ENCODE data around the gene NDFIP2.
"Not testable (repeated sequence)": the region's sequence is repeated elsewhere in the genome, so short reads cannot be mapped to it uniquely, and the experiment has no call there.

Gene NDFIP2

GRCh38 chr13:79589603-79590393 is 108.8 kb downstream of the NDFIP2 start:
- no peak overlapping the region for H3K4me3 ChIP-seq (ENCODE audit: insufficient read depth, low read depth, low read length)
- H3K27ac ChIP-seq (ENCODE audit: insufficient read depth, low read depth, low read length, poor library complexity, severe bottlenecking): no peak overlapping the region
- no peaks in the 10 kb centered on the region for H3K27me3 ChIP-seq (ENCODE audit: control insufficient read depth, insufficient read depth, low read length, poor library complexity, severe bottlenecking)
- H3K36me3 ChIP-seq (ENCODE audit: control insufficient read depth, insufficient read depth, low read length): no peaks in the 10 kb centered on the region
- WGBS, 2 experiments: 93 to 94% methylated on average over 6 to 7 of the region's 7 CpGs
- no peaks in the 10 kb centered on the region for H3K9me3 ChIP-seq (ENCODE audit: control insufficient read depth, low read length)
- H3K4me1 ChIP-seq (ENCODE audit: control insufficient read depth, insufficient read depth, low read length): no peaks in the 10 kb centered on the region

GRCh38 chr13:79590394-79590676 is 109.4 kb downstream of the NDFIP2 start:
- no peaks in the 10 kb centered on the region for H3K27me3 ChIP-seq (ENCODE audit: control insufficient read depth, insufficient read depth, low read length, poor library complexity, severe bottlenecking)
- H3K4me3 ChIP-seq (ENCODE audit: insufficient read depth, low read depth, low read length): no peak overlapping the region
- no peak overlapping the region for H3K27ac ChIP-seq (ENCODE audit: insufficient read depth, low read depth, low read length, poor library complexity, severe bottlenecking)
- no peaks in the 10 kb centered on the region for H3K4me1 ChIP-seq (ENCODE audit: control insufficient read depth, insufficient read depth, low read length)
- H3K9me3 ChIP-seq (ENCODE audit: control insufficient read depth, low read length): no peaks in the 10 kb centered on the region
- no peaks in the 10 kb centered on the region for H3K36me3 ChIP-seq (ENCODE audit: control insufficient read depth, insufficient read depth, low read length)

GRCh38 chr13:79591493-79591892 is 110.5 kb downstream of the NDFIP2 start:
- H3K4me1 ChIP-seq (ENCODE audit: control insufficient read depth, insufficient read depth, low read length): no peaks in the 10 kb centered on the region
- no peaks in the 10 kb centered on the region for H3K9me3 ChIP-seq (ENCODE audit: control insufficient read depth, low read length)
- no peak overlapping the region for H3K27ac ChIP-seq (ENCODE audit: insufficient read depth, low read depth, low read length, poor library complexity, severe bottlenecking)
- no peaks in the 10 kb centered on the region for H3K36me3 ChIP-seq (ENCODE audit: control insufficient read depth, insufficient read depth, low read length)
- H3K4me3 ChIP-seq (ENCODE audit: insufficient read depth, low read depth, low read length): no peak overlapping the region
- H3K27me3 ChIP-seq (ENCODE audit: control insufficient read depth, insufficient read depth, low read length, poor library complexity, severe bottlenecking): no peaks in the 10 kb centered on the region

GRCh38 chr13:79593121-79593520 is 112.2 kb downstream of the NDFIP2 start:
- H3K9me3 ChIP-seq (ENCODE audit: control insufficient read depth, low read length): no peaks in the 10 kb centered on the region
- H3K27me3 ChIP-seq (ENCODE audit: control insufficient read depth, insufficient read depth, low read length, poor library complexity, severe bottlenecking): no peaks in the 10 kb centered on the region
- 97 to 100% methylated on average over 2 of the region's 2 CpGs for WGBS, 2 experiments
- H3K4me3 ChIP-seq (ENCODE audit: insufficient read depth, low read depth, low read length): no peak overlapping the region
- no peak overlapping the region for H3K27ac ChIP-seq (ENCODE audit: insufficient read depth, low read depth, low read length, poor library complexity, severe bottlenecking)
- no peaks in the 10 kb centered on the region for H3K4me1 ChIP-seq (ENCODE audit: control insufficient read depth, insufficient read depth, low read length)
- H3K36me3 ChIP-seq (ENCODE audit: control insufficient read depth, insufficient read depth, low read length): no peaks in the 10 kb centered on the region

GRCh38 chr13:79593641-79594275 is 112.8 kb downstream of the NDFIP2 start:
- Histone ChIP-seq H3K36me3 (ENCODE audit: control insufficient read depth, insufficient read depth, low read length) (no peaks in the 10 kb centered on the region), H3K4me1 (ENCODE audit: control insufficient read depth, insufficient read depth, low read length) (no peaks in the 10 kb centered on the region), H3K27ac (ENCODE audit: insufficient read depth, low read depth, low read length, poor library complexity, severe bottlenecking) (no peak overlapping the region), H3K4me3 (ENCODE audit: insufficient read depth, low read depth, low read length) (no peak overlapping the region), H3K9me3 (ENCODE audit: control insufficient read depth, low read length) (no peaks in the 10 kb centered on the region), H3K27me3 (ENCODE audit: control insufficient read depth, insufficient read depth, low read length, poor library complexity, severe bottlenecking) (no peaks in the 10 kb centered on the region)
- 94 to 96% methylated on average over 2 of the region's 2 CpGs for WGBS, 2 experiments

GRCh38 chr13:79600146-79600545 is 119.2 kb downstream of the NDFIP2 start:
- H3K27me3 ChIP-seq (ENCODE audit: control insufficient read depth, insufficient read depth, low read length, poor library complexity, severe bottlenecking); H3K4me1 ChIP-seq (ENCODE audit: control insufficient read depth, insufficient read depth, low read length); H3K9me3 ChIP-seq (ENCODE audit: control insufficient read depth, low read length); H3K36me3 ChIP-seq (ENCODE audit: control insufficient read depth, insufficient read depth, low read length); H3K27ac ChIP-seq (ENCODE audit: insufficient read depth, low read depth, low read length, poor library complexity, severe bottlenecking); H3K4me3 ChIP-seq (ENCODE audit: insufficient read depth, low read depth, low read length): not testable (repeated sequence)
- WGBS, 2 experiments: 94% methylated on average over 33 of the region's 33 CpGs

GRCh38 chr13:79602936-79603335 is 122.0 kb downstream of the NDFIP2 start:
- Histone ChIP-seq H3K27ac (ENCODE audit: insufficient read depth, low read depth, low read length, poor library complexity, severe bottlenecking) (no peak overlapping the region), H3K4me1 (ENCODE audit: control insufficient read depth, insufficient read depth, low read length) (no peaks in the 10 kb centered on the region), H3K27me3 (ENCODE audit: control insufficient read depth, insufficient read depth, low read length, poor library complexity, severe bottlenecking) (no peaks in the 10 kb centered on the region), H3K9me3 (ENCODE audit: control insufficient read depth, low read length) (no peaks in the 10 kb centered on the region), H3K4me3 (ENCODE audit: insufficient read depth, low read depth, low read length) (no peak overlapping the region), H3K36me3 (ENCODE audit: control insufficient read depth, insufficient read depth, low read length) (no peaks in the 10 kb centered on the region)
- 85 to 91% methylated on average over 1 of the region's 2 CpGs for WGBS, 2 experiments

GRCh38 chr13:79604752-79605151 is 123.8 kb downstream of the NDFIP2 start:
- H3K4me3 ChIP-seq (ENCODE audit: insufficient read depth, low read depth, low read length): no peak overlapping the region
- WGBS, 2 experiments: 97 to 98% methylated on average over 2 of the region's 2 CpGs
- no peaks in the 10 kb centered on the region for H3K4me1 ChIP-seq (ENCODE audit: control insufficient read depth, insufficient read depth, low read length)

More at GRCh38 chr13:79604752-79605151, 123.8 kb downstream of the NDFIP2 start:
- no peak overlapping the region for H3K27ac ChIP-seq (ENCODE audit: insufficient read depth, low read depth, low read length, poor library complexity, severe bottlenecking)
- no peaks in the 10 kb centered on the region for H3K9me3 ChIP-seq (ENCODE audit: control insufficient read depth, low read length)
- H3K36me3 ChIP-seq (ENCODE audit: control insufficient read depth, insufficient read depth, low read length): no peaks in the 10 kb centered on the region
- no peaks in the 10 kb centered on the region for H3K27me3 ChIP-seq (ENCODE audit: control insufficient read depth, insufficient read depth, low read length, poor library complexity, severe bottlenecking)

Data from ectodermal cell (in vitro differentiated cells).